ENCODE data around the gene EIF4A3. TPM values are rescaled to one million over a fixed set of nuclear protein-coding genes. Genes with fewer than 3 reads are reported as not detected.
"Not testable (repeated sequence)": the region's sequence is repeated elsewhere in the genome, so short reads cannot be mapped to it uniquely, and the experiment has no call there.

EIF4A3 gene
- total RNA-seq, 1 experiment from 2014 or later, result 123 TPM

- DNase-seq (ENCODE audit: low read depth), result no peak
Observed at GRCh38 chr17:80173126-80173525, 26.2 kb upstream of the EIF4A3 start.

- no peak for DNase-seq (ENCODE audit: low read depth)
Observed at GRCh38 chr17:80171681-80172080, 24.8 kb upstream of the EIF4A3 start.

DNA sequence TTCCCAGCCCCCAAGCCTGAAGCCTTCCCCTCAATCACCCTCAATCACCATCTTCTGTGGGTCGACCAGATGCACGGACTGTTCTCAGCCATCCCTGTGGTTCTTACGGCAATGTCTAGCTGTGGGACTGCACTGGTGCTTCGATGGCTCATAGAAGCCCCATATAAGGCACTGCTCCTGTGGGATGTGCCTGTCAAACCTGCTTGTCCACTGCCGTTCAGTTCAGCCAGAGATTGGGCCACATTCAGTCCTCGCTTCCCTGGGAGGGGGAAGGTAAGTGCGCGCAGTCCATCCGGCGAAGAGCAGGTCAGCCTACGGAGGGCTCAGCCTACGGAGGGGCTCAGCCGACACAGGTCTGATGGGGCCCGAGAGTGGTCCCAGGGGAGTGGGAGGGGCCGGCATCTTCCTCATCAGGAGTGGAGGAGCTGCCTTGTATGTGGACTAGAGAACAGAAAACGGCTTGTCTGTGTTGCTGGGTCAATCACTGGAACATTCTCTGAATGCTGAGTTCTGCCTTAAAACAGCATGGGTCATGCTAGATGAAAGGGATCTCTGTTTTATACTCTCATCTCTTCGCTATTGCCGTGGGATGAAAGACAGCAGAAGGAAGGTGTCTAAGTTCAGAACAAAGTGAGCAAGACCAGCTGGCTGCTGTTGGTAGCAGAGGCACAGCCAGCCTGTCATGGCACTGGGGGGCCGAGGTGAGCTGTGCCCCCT lies 23.0 kb upstream of the EIF4A3 start, which contains the start of gene CARD14:
Gene CARD14, plus strand, starts transcription at position 247 of the 717 bp plus-strand sequence. CDS start 11,409 bp downstream, outside the sequence.
- no peak for DNase-seq (ENCODE audit: low read depth)

- DNase-seq (ENCODE audit: low read depth), result no peak
Observed at GRCh38 chr17:80169107-80169506, 22.2 kb upstream of the EIF4A3 start.

DNA sequence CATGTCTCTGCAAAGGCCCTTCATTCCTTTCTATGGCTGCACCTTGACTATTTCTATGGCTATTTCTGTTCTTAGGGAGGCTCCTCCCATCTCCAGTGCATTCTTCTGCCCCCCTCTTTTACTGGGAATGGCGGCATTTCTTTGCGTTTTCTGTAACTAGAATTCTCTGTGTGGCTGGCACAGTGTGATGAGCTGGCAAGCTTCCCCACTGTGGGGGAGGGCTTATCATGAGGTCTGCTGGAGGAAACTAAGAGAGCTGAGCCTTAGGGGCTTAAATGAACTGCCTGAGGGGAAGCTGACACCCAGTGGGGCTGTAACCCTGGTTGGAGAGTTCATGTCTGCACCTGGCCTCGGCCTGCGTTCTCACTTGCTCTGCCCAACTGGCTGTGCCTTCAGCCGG lies 21.4 kb upstream of the EIF4A3 start:
- no peak for DNase-seq (ENCODE audit: low read depth)

DNA sequence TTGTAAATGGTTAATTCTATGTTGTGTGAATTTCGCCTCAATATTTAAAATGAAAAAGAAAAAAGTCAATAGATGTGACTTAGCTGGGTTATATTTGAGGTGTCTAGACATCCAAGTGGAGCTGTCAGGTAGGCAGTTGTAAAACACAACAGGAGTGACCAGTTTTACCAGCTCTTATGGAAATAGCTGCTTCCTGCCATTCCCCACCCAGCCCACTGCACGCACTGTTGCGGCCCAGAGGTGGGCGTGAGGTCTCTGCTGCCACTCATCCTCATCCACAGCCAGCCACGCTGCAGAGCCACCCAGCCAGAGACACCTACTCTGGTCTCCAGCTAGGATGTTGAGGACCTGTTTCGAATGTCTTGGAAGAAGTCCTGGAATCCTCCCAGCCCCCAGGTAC lies 19.5 kb upstream of the EIF4A3 start:
- DNase-seq (ENCODE audit: low read depth), result no peak

GRCh38 chr17:80164185-80164584 lies 17.3 kb upstream of the EIF4A3 start:
- no peak for DNase-seq (ENCODE audit: low read depth)

- no peak for DNase-seq (ENCODE audit: low read depth)
Observed at GRCh38 chr17:80163336-80163735, 16.4 kb upstream of the EIF4A3 start.

GRCh38 chr17:80160536-80160935 lies 13.6 kb upstream of the EIF4A3 start:
- no peak for DNase-seq (ENCODE audit: low read depth)

GRCh38 chr17:80158846-80159245 lies 11.9 kb upstream of the EIF4A3 start:
- no peak for DNase-seq (ENCODE audit: low read depth)

- DNase-seq (ENCODE audit: low read depth), result not testable (repeated sequence)
Observed at GRCh38 chr17:80155600-80155999, 8.7 kb upstream of the EIF4A3 start.

DNA sequence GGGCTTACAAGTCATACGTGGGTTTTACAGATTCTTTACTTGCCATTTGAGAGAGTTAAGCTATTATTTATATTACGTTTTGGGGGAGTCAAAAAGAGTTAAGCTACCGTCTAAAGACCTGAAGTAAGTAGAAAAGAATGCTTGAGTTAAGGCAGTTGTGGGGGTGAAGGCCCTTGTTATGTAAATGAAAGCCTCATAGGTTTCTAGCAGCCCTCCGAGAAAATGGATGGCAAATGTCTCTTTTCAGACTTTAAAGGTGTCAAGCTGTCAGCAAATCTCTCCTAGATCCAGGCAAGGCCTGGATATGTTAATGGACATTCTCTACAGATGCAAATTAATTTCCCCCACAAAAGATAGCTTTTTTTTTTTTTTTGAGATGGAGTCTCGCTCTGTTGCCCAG lies 7.2 kb upstream of the EIF4A3 start:
- DNase-seq (ENCODE audit: low read depth), result no peak

- DNase-seq (ENCODE audit: low read depth), result no peak
Observed at GRCh38 chr17:80153004-80153403, 6.1 kb upstream of the EIF4A3 start.

DNA sequence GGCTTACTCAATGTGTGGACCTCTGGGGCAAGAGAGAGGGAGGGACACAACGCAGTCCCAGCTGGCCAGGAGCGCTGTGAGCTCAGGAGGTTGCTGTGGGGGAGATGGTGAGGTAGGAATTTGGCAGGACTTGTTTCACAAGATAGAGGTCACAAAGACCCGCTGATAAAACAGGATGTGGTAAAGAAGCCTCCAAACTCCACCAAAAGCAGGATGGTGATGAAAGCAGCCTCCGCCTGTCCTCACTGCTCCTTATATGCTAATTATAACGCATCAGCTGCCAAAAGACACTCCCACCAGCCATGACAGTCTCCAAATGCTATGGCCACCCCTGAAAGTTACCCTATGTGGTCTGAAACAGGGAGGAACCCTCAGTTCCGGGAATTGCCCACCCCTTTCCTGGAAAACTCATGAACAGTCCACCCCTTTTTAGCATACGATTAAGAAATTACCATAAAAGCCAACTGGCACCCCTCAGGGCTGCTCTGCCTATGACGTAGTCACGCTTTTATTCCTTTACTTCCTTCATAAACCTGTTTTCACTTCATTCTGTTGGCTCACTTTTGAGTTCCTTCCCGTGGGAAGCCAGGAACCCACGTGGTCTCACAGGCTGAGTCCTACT lies 5.3 kb upstream of the EIF4A3 start:
- DNase-seq (ENCODE audit: low read depth), result peak; percentile 52

GRCh38 chr17:80151333-80151732 lies 4.4 kb upstream of the EIF4A3 start:
- DNase-seq (ENCODE audit: low read depth), result peak; percentile 67

DNA sequence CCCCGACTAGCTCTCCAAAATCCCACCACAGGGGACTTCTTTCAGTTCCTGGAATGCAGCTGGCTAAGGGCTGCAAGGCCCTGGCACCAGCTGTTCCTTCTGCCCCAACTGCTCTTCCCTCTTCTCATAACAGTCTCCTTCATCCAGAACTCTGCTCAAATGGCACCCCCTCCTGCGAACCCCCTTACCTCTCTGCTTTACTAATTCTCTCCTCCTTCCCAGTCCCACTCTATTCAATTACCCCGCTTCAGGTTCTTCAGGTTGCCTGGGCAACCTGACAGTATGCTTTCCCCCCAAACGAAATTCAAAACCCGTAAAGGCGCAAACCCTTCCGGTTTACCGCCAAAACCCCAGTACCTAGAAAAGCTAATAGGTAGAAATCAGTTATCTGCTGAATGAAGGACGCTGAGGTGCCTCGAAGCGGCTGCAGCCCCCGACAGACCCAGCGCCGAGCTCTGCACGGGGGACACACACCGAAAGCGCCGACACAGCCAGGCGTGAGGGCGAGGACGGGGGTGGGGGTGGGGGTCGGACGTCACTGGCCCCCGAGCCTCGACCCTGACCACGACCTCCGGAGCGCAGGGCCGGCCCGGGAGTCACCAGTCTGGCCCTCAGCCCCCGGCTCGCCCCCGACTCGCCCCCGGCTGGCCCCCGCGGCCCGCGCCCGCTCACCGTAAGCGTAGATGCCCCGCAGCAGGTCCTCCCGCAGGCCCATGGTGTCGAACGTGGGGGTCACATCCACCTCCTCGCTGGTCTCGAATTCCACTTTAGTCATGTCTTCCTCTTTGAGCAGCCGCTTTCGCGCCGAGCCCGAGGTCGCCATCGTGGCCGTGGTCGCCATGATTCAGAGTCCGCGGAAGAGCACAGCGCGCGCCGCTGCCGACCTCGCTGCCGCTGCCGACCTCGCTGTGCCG lies 550 bp downstream of the EIF4A3 start:
- DNase-seq (ENCODE audit: low read depth), result peak; percentile 57

DNA sequence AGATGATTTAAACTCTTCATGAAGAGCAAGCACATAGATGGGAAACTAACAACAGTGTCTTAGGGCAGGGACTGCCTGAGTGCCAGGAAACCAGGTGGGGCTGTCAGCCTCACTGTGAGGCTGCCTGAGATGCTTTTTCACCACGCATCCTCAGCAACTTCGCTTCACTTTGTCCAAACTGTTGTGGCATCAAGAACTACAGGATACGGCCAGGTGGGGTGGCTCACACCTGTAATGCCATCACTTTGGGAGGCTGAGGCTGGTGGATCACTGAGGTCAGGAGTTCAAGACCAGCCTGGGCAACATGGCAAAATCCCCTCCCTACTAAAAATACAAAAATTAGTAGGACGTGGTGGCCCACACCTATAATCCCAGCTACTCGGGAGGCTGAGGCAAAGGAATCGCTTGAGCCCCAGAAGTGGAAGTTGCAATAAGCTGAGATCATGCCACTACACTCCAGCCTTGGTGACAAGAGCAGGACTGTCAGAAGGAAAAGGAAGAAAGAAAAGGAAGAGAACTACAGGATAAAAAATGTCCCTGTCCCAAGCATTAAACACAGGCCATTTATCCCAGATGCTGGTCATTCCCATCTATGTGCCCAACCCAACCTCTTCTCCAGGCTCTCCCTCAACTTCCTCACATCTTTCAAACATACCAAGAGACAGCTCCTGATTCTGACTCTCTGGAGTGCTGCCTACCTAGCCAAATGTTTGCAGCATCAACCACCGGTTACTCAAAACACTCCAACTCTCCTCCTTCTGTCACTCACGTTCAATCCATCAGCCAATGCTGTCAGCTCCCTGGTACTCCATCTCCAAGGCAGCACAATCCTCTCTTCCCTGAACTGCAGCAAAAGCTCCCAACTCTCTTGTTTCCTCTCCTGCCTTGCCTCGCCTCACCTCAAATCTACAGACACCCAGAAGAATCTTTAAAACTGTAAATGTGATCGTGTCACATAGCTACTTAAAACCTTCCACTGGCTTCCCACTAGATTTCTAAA lies 1.6 kb downstream of the EIF4A3 start:
- DNase-seq (ENCODE audit: low read depth), result peak; percentile 9

GRCh38 chr17:80142929-80143328 lies 4.0 kb downstream of the EIF4A3 start:
- no peak for DNase-seq (ENCODE audit: low read depth)

DNA sequence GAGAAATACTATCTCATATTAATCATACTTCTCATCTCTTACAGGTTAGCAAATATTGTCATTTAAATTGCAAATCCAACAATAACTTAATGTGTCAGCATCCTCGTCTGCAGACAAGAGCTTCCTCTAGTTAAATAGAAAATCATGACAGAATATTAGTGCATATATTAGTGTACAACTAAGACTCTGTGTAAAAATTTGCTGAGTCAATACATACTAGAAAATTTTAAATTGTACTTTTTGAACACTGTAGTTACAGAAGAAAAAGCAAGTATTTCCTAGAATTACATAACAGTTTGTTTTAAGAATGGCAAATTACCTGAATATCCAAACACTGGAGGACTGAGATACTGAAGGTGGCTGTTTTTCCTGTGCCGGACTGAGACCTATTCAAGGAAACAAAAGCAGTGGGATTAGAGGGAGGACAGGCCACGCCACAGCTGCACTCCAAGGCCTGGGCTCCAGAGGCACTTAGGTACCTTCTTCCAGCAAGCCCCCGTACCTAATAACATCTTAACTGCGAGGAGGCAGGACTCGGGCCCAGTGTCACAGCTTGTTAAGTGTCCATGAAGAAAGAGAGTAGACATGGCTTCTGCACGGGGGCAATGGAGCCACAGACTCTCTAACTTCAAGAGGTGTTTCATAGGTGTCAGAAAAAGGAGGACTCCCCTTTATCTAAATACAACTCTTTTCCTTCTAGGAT lies 5.3 kb downstream of the EIF4A3 start:
- DNase-seq (ENCODE audit: low read depth), result no peak

- no peak for DNase-seq (ENCODE audit: low read depth)
Observed at GRCh38 chr17:80138856-80139426, 8.0 kb downstream of the EIF4A3 start.
